Transverse colon (tissue), 4 donors: ENCODE measurements around the gene RET.

Experiments
- POLR2A ChIP-seq: fragments of 450-650 bp; IDR thresholded peaks from one replicate; pipeline ENCODE4 v1.6.1; 2016; ENCODE audit warnings: antibody characterized with exemption, mild to moderate bottlenecking, moderate library complexity
- POLR2AphosphoS5 ChIP-seq, 3 donors: sonication (generic); formaldehyde crosslinking; IDR thresholded peaks; one replicate each; pipeline ENCODE4 v1.6.1; 2016; ENCODE audit warnings: antibody characterized with exemption in 3 of 3
- TF ChIP-seq, protein P1 (sequence below), 5 experiments: fragments of 200-600 bp in 3 of 5; fragments of 450-650 bp in 2 of 5; sonication (generic) in 3 of 5; IDR thresholded peaks; 1 replicate in 2 of 5; 2 replicates in 3 of 5; pipeline ENCODE4 v1.5.1; 2016 to 2017; ENCODE audit warnings: antibody characterized with exemption in 5 of 5, inconsistent platforms in 3 of 5, mild to moderate bottlenecking in 2 of 5, moderate library complexity in 1 of 5

DNA sequence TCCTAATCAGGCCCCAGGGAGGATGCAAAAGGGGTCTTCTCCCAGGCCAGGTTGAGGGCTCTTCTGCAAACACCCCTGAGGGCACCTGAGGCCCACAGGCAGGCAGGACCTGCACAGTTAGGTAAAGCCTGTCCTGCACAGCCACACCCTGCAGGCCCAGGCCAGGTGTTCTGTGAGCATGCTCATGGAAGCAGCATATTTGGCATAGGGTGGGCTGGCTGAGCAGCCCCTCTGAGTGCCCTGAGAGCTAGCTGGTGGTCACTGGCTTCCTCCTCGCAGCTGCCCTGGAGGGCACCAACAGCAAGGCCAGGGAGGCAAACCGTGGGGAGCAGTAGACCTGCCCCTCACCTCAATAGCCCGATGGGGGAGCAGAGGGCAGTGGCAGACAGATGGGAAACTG is 3.7 kb upstream of the RET start:
- no peak for TF ChIP-seq POLR2AphosphoS5 (IDR thresholded peaks at IDR 0.05)
- TF ChIP-seq, protein P1, sequence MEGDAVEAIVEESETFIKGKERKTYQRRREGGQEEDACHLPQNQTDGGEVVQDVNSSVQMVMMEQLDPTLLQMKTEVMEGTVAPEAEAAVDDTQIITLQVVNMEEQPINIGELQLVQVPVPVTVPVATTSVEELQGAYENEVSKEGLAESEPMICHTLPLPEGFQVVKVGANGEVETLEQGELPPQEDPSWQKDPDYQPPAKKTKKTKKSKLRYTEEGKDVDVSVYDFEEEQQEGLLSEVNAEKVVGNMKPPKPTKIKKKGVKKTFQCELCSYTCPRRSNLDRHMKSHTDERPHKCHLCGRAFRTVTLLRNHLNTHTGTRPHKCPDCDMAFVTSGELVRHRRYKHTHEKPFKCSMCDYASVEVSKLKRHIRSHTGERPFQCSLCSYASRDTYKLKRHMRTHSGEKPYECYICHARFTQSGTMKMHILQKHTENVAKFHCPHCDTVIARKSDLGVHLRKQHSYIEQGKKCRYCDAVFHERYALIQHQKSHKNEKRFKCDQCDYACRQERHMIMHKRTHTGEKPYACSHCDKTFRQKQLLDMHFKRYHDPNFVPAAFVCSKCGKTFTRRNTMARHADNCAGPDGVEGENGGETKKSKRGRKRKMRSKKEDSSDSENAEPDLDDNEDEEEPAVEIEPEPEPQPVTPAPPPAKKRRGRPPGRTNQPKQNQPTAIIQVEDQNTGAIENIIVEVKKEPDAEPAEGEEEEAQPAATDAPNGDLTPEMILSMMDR (IDR thresholded peaks at IDR 0.05), result no peak
- TF ChIP-seq POLR2A, result no peak
